GM18499 (cell line): ENCODE measurements around the gene RPL12.

ENCODE experiments used
- ATAC-seq: cut with Tn5 transposase; IDR thresholded peaks from one replicate; pipeline ENCODE4 v1.9.1; 2021; ENCODE audit warnings: moderate number of reproducible peaks; ENCODE audit not compliant: insufficient read depth, unreplicated experiment

The RPL12 gene

GRCh38 chr9:127450830-127451607, at the start of gene RPL12, which contains the start of gene LRSAM1:
TSS of gene RPL12 (minus strand) at chr9:127451406. CDS start at chr9:127451317, 89 bp downstream.
TSS of gene LRSAM1 (plus strand) at chr9:127451510. CDS start at chr9:127454528, 3,018 bp downstream.
- no peak for ATAC-seq

GRCh38 chr9:127500862-127501261, 49.7 kb upstream of the RPL12 start:
- no peak for ATAC-seq

- no peak for ATAC-seq
These were observed 49.2 kb upstream of the RPL12 start for GRCh38 chr9:127500399-127500798.

GRCh38 chr9:127498298-127498697, 47.1 kb upstream of the RPL12 start:
- no peak for ATAC-seq

GRCh38 chr9:127497656-127498290, 46.6 kb upstream of the RPL12 start:
- no peak for ATAC-seq

- ATAC-seq, result no peak
These were observed 45.8 kb upstream of the RPL12 start for GRCh38 chr9:127496974-127497373.

- ATAC-seq, result no peak
These were observed 44.8 kb upstream of the RPL12 start for GRCh38 chr9:127495884-127496555.

GRCh38 chr9:127494304-127494702, 43.1 kb upstream of the RPL12 start:
- ATAC-seq, result no peak

GRCh38 chr9:127493592-127494303, 42.5 kb upstream of the RPL12 start:
- no peak for ATAC-seq

- ATAC-seq, result no peak
These were observed 41.4 kb upstream of the RPL12 start for GRCh38 chr9:127492616-127493015.

- ATAC-seq, result no peak
These were observed 40.3 kb upstream of the RPL12 start for GRCh38 chr9:127491516-127491915.

GRCh38 chr9:127490535-127491230, 39.5 kb upstream of the RPL12 start:
- no peak for ATAC-seq

GRCh38 chr9:127489471-127490115, 38.4 kb upstream of the RPL12 start:
- no peak for ATAC-seq

GRCh38 chr9:127488946-127489345, 37.7 kb upstream of the RPL12 start:
- no peak for ATAC-seq

- ATAC-seq, result no peak
These were observed 34.8 kb upstream of the RPL12 start for GRCh38 chr9:127485995-127486394.

- ATAC-seq, result no peak
These were observed 31.5 kb upstream of the RPL12 start for GRCh38 chr9:127482662-127483061.

GRCh38 chr9:127479507-127480081, 28.4 kb upstream of the RPL12 start:
- ATAC-seq, result no peak

- no peak for ATAC-seq
These were observed 23.4 kb upstream of the RPL12 start for GRCh38 chr9:127474592-127474991.

GRCh38 chr9:127473932-127474331, 22.7 kb upstream of the RPL12 start:
- ATAC-seq, result no peak
